Middle frontal gyrus (tissue), 1 donor: ENCODE data around the gene TMPRSS2.

ENCODE experiments used
- DNase-seq: peaks from one replicate; pipeline ENCODE4 v3.0.0-alpha.2; 2015; ENCODE audit warnings: low spot score; ENCODE audit errors: extremely low spot score

Gene TMPRSS2

DNA sequence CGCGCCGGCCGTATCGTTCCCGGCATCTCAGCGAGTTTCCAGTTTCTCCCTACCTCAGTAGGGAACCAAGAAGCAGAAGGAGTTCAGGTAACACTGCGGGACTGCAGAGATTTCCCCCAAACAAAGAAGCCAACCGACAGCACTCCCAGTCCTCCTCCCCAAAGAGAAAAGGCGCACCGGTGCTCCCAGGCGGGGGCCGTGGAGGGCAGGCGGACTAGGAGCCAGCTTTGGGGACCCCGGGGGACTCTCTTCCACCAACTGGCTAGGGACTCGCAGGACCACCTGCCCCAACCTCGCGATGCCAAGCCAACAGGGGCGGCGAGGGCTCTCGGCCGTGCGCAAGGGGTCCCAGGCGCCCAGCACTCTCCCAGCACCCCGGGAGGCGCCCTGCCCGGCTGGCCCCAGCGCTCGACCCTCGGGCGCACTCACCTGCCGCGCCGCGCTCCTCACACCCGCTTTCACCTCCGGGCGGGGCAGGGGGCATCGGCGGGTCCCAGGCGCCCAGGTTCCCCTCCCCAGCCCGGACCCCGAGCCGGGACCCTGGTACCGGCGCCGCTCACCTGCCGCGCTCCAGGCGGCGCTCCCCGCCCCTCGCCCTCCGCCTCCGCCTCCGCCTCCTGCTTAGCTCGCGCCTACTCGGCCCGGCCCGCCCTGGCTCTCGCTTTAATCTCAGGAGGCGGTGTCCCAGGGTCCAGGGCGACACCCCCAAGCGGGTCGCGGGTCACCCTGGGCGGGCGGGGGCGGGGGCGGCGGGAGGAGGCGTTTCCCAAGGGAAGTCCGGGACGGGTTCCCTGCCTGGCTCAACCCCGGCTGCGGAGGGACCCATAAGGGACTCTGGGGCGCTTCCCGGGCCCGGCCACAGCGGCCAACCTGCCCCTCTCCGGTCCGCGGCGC lies at the start of gene TMPRSS2:
Gene TMPRSS2, minus strand, starts transcription at position 638 of the 894 bp plus-strand sequence. CDS start 10,025 bp downstream, outside the sequence.
- no peak for DNase-seq

GRCh38 chr21:41555057-41555456 lies 47.1 kb upstream of the TMPRSS2 start:
- DNase-seq = no peak

GRCh38 chr21:41552254-41552653 lies 44.3 kb upstream of the TMPRSS2 start:
- DNase-seq = no peak

- DNase-seq = no peak
Observed at GRCh38 chr21:41548781-41549180, 40.8 kb upstream of the TMPRSS2 start.

DNA sequence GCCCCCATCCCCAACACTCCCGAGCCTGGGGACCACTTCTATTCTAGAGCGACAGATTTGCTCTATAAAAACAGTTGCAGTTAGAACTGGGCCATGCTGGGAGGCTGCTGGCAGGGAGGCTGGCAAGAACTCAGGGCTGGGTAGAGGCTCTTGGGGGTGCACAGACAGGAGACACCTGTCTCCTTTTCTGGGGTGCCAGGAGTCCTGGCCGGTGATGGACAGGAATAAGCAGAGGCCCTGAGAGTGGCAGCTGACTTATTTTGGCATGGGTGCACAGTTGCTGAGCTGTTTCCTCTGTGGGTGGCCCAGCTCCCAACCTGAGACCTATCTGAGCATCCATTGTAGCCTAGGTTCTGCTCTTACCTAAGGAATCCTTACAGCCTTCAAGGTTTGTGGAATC lies 39.2 kb upstream of the TMPRSS2 start:
- DNase-seq = no peak

GRCh38 chr21:41545500-41546359 lies 37.8 kb upstream of the TMPRSS2 start:
- no peak for DNase-seq

GRCh38 chr21:41542727-41543126 lies 34.8 kb upstream of the TMPRSS2 start:
- no peak for DNase-seq

GRCh38 chr21:41537356-41537755 lies 29.4 kb upstream of the TMPRSS2 start:
- no peak for DNase-seq

DNA sequence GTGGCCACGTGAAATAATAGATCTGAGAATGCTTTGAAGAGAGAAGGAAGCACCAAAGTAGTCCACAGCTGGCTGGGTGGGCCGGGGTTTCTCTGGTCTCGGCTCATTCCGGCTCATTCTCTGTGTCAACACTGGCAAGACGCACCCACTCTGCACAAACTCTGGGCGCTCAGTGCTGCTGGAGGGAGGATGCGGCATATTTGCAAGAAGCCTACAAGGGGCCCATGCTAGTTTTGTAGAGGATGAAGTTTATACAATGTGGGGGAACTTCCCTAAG lies 28.8 kb upstream of the TMPRSS2 start:
- no peak for DNase-seq

DNA sequence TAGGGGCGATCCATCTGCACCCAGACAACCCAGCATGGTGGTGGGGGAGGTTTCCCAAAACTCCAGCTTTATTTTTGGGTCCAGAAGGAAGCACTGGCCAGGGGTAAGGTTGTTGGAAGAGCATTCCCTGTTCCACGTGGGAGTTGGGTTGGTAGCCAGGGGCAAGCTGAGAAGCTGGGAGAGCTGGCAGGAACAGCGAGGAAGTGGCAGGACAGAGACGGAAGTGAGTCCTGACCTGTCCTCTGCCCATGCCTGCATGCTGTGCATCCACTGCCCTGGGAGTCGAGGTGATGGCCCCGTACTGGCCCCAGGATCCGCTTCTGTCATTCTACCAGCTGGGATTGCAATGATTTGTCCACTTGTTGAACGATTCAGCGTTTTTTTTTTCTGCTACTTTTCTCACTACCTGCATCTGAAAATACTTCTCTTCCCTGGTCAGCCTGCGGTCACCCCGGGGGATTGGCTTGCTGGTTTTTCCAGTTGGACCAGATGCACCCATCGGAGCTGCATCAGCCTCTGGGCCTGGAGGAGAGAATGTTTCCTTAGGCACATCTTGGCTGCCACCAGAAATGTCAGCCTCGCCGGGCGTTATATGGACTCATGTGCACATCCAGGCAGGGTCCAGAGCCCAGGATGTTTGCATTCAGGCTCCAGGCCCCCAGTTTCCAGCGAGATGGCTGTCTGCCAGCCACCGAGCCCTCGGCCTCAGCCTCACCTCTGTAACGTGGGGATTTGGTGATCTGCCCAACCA lies 28.3 kb upstream of the TMPRSS2 start:
- no peak for DNase-seq

DNA sequence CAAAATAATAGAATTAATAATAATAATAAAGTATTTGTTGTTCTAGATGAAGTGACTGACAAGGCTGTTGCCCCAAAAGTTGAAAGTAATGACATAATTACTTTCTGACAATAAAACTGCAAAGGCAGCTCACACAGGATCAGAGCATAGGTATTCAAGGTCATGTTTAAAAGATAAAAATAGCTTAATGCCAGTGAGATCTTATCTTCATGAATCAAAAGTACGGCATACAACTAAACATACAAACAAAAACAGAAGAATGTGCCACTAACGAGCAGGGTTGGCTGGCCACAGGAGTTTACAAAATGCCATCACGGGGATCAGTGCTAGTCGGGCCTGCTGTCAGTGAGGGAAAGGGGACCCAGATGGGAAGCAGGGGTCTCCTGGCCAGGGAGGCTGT lies 22.4 kb upstream of the TMPRSS2 start:
- DNase-seq = no peak

GRCh38 chr21:41529769-41530168 lies 21.8 kb upstream of the TMPRSS2 start:
- DNase-seq = no peak

DNA sequence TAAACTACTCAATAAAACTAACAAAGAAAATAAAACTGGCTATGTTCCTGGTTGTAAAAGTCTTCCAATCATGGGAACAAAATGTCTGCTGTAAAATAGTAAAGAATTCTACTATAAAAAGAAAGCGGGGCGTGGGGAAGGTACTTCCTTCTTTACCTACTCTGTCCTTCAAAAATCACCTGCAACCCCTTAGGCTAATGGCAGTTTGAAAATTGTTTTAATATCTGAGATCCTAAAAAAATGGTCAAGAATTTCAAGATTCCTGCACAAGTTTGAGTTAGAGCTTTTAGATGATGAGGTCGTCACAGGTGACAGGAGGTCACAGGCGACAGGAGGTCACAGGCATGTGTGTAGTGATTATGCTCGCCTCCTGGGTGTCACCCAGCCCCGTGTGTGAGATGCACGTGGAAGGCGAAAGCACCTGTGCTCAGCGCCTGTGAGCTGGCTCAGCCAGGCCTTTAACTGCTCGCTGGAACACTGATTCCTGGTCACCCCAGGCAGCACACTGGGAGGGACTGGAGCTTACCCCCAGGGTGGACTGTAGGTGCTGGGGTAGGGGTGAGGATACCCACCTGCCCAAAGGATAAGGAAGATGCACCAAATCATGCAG lies 18.6 kb upstream of the TMPRSS2 start:
- DNase-seq = no peak

DNA sequence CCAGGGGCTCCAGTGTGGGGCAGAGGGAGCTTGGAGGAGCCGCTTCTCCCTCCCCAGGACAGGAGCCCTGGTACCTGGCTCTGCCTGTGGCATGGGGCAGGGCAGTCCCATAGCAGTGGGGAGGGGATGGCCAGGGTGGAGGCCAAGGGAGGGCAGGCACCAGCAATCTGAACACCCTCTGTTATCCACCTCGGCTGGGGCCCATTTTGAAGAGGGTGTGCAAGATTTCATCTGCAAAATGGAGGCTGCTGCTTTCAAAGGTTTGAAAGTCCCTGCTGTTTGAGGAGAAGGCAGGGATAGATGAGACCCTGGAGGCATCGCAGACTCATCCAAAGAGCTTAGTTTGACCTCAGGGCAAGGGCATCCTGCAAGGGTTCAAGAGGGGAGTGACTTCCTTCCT lies 15.2 kb upstream of the TMPRSS2 start:
- no peak for DNase-seq

GRCh38 chr21:41521489-41522027 lies 13.6 kb upstream of the TMPRSS2 start:
- DNase-seq = no peak

GRCh38 chr21:41520560-41521442 lies 12.8 kb upstream of the TMPRSS2 start:
- no peak for DNase-seq

- no peak for DNase-seq
Observed at GRCh38 chr21:41519806-41520559, 12.0 kb upstream of the TMPRSS2 start.

DNA sequence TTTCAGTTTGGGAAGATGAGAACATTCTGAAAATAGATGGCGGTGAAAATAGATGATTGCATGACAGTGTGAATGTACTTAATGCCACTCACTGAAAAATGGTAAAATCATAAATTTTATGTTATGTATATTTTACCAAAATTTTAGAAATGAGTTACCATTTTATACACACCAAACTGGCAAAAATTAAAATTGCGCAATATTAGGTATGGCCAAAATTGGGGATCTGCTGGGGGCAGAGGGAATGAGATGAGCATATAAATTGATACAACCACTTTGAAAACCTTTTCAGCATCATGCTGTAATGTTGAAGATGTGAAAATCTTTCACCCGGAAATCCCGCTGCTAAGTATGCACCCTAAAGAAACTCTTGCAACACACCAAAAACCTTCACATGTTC lies 10.8 kb upstream of the TMPRSS2 start:
- DNase-seq = no peak

- no peak for DNase-seq
Observed at GRCh38 chr21:41511858-41512257, 3.9 kb upstream of the TMPRSS2 start.
